GM21619 (cell line): Measurements from ENCODE around the gene CNOT1.

Experiments used
- ATAC-seq: cut with Tn5 transposase; IDR thresholded peaks from one replicate; pipeline ENCODE4 v1.9.1; 2021; ENCODE audit not compliant: unreplicated experiment

CNOT1 gene

DNA sequence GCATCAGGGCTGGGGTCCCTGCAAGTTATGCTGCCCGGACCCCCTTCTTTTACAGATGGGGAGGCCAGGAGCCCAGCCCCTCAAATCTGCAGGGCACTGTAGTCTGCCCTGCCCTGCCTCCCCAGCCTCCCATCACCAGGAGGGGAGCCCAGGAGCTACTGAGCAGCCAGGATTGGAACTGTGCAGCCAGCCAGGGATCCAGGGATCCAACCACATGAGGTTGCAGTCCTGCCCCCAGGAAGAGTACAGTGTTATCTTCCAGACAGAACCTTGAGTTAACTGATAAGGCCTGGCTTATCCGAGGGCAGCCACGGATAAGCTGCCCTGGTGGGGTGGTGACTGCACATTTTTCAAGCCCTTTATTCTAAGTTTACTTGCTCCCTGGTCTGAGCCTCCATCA lies 141.1 kb downstream of the CNOT1 start:
- ATAC-seq = no peak

DNA sequence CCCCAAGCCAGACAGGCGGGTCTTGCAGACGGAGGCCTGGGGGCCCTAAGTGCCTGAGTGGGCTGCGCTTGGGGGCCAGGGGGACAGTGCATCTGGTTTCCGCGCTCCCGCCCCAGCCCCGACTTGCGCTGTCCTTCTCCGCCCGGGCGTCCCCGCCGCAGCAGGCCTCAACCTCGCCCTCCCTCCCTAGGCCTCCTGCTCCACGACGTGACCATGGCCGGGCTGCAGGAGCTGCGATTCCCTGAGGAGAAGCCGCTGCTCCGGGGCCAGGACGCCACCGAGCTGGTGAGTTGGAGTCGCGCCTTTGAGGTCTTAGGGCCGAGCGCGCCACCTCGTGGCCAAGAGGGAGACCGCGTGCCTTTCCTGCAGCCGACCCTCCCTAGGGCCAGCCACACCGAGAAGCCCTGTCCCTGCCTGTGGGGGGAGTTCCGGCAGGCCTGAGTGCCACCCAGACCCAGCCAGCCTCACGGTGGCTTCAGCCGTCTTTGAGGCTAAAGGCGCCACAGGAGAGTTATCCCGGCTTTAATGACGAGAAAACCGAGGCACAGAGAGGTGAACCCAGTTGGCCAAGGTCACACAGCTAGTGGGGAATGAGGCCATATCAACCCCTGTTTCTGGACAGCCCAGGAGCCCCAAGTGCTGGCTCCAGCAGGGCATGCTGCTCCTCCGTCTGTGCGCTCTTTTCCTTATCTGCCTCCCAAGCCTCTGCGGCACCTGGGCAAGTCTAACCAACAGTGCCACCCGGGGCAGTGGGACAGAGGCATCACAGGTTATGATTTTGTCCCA lies 141.9 kb downstream of the CNOT1 start:
- peak; percentile 79 for ATAC-seq

DNA sequence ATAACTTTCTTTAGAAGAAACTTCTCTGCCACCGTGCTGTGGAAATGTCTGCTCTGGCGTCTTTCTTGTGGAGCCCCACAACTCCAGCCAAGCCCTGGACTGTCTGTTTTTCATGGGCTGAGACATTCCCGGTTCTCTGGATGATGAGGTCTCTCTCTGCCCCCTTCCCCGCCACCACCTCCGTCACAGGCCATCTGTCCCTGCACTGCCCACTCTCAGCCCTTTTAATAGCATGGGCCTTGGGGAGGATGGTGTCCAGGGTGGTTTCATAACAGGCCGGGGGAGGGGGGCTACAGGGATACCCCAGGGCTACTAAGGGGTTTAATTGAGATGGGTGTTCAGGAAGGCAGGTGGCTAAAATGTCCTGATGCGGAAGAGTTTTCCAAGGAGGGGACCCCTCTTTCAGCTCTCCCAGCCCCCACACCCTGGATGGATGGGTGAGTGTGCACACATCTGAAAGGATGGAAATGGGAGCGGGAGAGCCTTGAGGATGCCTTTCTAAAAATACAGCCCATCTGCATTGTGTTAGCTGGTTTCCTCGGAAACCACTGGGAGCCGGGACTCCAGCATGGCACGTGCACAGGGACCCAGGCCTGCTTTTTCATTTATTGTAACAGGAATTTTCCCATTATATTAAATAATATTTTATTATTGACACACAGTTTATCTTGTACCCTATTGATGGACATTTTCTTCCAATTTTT lies 144.3 kb downstream of the CNOT1 start:
- no peak for ATAC-seq

DNA sequence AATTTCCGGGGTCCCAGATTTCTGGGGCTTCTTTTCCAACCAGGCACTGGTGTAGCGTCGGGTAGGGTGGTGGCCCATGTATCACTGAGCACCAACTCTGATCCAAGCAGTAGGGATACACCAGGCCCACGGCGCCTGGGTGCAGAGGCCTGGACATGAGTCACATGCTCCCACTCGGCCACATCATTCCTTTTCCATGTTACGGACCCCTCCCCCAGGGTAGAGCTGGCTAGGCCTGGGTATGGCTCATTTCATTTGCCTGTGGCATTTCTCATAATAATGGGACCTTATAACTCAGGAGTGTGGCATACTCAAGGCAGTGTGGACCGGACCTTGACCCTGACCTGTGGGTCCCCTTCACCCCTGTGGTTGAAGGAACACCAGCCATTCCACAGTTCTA lies 147.7 kb downstream of the CNOT1 start:
- no peak for ATAC-seq

DNA sequence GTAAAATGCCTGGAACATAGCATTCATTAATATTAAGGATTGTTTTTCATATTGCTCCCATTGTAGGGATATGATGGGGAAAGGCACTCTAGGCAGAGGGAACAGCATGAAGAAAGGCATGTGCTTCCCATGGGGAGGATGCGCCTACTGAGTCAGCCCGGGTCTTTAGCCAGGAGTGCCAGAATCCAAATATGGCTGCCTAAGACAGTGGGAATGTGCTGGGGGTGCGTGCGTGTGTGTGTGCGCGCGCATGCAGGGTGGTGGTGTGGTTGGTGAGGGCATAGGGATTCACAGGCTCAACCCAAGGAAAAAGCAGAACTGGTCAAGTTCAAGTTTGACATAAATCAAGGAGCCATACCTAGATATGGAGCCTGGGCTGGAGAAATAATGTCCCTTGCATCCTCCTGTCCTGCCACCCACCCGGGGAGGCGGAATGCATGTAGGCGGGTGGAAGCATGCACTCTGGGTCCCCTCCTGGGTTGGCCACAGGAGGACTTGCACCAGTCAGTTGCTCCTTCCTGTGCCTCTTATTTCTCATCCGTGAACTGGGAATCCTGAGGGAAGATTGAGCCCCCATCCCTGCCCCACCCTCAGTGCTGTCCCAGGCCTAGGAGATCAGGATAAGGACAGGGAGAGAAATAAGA lies 148.3 kb downstream of the CNOT1 start:
- ATAC-seq = no peak

DNA sequence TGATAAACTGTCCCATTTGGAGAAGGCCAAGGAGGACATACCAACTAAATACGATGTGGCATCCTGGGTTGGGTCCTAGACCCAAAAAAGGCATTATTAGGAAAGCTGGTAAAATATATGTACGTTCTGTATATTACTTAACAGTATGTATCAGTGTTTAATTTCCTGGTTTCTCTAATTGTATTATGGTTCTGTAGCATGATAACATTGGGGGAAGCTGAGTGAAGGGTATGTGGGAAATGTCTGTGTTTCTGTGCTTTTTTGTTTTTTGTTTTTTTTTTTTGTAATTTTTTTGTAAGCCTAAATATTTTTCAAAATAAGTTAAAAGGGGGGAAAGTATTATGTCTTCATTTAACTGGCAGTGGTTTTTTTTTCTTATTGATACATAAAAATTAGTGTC lies 151.2 kb downstream of the CNOT1 start:
- no peak for ATAC-seq

DNA sequence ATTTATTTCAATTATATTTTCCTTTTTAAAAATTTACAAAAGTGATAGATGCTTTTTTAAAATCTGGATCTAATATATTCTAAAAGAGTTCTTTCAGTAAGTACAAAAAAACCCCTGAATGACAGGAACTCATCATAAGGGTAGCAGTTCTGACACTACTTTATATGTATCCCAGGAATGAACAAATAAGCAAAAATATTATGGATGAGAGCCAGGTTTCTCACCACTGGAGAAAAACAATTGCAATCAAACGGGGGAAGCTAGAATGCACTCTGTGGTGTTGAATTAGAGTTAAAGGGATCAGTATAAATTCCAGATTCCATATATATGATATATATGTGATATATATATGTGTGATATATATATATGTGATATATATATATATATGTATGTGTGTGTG lies 152.8 kb downstream of the CNOT1 start:
- ATAC-seq = no peak

DNA sequence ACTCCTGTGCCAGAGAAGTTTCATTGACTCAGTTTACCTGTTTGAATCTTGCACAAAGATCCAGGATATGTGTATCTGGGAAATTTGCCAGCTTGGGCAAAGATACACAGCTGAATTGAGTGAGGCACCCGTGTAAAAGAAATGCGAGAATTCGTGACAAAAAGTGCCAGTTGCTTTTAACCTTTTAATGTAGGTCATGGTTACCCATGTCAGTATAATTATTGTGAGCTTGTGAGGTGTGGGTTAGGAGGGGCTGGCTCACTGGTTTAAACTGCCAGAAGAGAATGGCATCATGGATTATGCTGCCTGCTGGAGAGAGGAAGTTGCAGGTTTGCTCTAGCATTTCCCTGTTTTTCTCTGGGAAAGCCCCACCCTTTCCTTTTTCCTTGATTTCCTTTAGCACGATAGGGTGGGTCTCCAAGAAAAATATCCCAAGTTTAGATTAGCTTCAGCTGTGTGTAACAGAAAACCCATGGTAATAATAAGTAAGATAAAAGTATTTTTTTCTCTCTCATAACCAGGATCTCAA lies 154.5 kb downstream of the CNOT1 start:
- no peak for ATAC-seq

DNA sequence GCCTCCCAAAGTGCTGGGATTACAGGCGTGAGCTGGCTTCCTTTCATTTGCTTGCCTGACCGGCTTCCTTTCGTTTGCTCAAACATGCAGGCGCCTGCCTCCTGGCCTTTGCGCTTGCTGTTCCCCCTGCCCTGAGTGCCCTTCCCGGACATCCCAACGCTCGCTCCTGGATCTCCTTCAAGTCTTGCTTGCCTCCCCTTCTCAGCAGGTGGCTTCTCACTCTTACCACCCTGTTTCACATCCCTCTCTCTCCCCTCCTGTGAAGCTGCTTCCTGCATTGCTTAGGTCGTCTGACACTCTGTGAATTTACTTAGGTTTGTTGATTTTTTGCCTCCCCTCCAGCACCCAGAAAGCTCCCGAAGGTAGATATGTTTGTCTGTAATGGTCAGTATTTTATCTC lies 155.3 kb downstream of the CNOT1 start:
- no peak for ATAC-seq

DNA sequence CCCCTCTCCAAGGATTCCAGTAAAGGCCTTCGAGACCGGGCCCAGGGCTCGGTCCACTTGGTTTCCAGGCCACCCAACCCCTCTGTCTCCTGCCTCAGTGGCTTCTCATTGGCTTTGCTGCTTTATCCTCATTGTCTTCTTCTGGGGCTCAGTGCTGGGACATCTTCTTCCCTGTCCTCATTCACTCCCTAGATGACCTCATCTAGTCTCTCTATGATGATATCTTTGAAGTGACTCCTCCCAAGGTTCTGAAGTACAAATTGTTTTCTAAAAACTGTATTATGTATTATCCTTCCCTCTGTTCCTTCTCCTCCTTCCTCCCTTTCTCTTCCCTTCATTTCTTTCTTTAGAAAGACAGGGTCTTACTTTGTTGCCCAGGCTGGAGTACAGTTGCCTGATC lies 156.8 kb downstream of the CNOT1 start:
- no peak for ATAC-seq

DNA sequence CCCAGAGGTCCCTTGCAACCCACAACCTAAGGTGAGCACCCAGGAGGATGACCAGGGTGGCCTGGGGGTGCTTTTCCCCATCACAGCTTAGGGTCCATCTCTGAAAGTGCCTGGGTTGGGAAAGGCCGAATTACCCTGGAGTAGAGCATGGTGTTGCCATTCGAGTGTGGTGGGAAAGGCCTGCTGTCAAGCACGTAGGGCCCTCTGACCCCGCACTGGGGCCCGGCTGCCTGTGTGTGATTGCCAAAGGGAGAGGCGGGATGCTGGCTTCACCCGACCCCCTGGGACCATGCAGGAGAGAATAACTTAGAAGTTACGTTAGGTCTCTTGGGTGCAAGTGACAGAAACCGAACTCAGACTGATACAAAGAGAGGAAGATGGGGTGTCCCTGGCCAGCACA lies 157.4 kb downstream of the CNOT1 start:
- ATAC-seq = no peak

DNA sequence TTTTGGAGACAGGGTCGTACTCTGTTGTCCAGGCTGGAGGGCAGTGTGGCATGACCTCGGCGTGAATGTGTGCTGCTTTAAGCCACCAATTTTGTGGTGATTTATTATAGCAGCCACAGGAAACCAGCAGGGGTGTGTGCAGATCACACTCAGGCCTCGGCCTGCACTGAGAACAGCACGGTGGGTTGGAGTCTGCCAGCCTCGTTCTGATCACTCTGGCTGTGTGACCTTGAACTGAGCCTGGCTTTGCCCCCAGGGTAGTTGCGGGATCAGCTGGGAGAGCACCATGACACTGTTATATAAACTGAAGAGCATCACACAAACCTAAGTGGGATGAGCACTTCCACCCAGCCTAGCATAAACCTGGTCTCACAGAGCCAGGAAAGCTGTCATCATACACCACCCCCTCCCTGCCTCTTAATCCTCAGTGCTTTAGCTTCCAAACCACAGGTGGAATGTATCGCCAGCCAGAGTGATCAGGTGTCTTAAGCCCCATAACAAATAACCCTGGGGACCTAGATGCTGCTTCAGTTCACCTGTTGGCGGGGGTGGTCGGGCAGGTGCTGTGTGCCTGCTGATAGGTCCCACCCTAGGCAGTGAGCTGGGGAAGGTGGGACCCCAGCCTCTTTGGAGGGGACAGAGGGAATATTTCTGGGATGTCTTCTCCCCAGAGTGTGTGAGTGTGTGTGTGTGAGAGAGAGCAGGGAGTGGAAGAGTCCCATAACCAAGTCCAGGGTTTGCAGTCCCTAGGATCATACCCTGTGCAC lies 158.2 kb downstream of the CNOT1 start:
- ATAC-seq = no peak
